Panc1 (cell line): Measurements from ENCODE around the gene CUL4A.

Experiments used
- POLR2AphosphoS5 ChIP-seq: IDR thresholded peaks from 2 replicates; pipeline ENCODE4 v1.6.1; 2012; ENCODE audit warnings: mild to moderate bottlenecking, low read depth, low read length, moderate library complexity
- SIN3A ChIP-seq: IDR thresholded peaks from 2 replicates; pipeline ENCODE4 v1.6.1; 2012; ENCODE audit warnings: low read depth, mild to moderate bottlenecking, low read length, moderate library complexity, borderline replicate concordance; ENCODE audit not compliant: insufficient read depth
- TCF7L2 ChIP-seq: IDR thresholded peaks from 2 replicates; pipeline ENCODE4 v1.6.1; 2011; ENCODE audit warnings: mild to moderate bottlenecking, low read depth, low read length, inconsistent platforms
- TF ChIP-seq, protein P1 (sequence below): fragments of 450-650 bp; IDR thresholded peaks from 2 replicates; pipeline ENCODE4 v1.5.1; 2017; ENCODE audit warnings: mild to moderate bottlenecking
- TF ChIP-seq, protein P2 (sequence below), 2 experiments: IDR thresholded peaks; 2 replicates each; pipeline ENCODE4 v1.6.1; 2011 to 2012; ENCODE audit warnings: low read depth in 2 of 2, control low read depth in 1 of 2, low read length in 1 of 2, mild to moderate bottlenecking in 1 of 2, moderate library complexity in 1 of 2; ENCODE audit not compliant: insufficient read depth in 1 of 2

DNA sequence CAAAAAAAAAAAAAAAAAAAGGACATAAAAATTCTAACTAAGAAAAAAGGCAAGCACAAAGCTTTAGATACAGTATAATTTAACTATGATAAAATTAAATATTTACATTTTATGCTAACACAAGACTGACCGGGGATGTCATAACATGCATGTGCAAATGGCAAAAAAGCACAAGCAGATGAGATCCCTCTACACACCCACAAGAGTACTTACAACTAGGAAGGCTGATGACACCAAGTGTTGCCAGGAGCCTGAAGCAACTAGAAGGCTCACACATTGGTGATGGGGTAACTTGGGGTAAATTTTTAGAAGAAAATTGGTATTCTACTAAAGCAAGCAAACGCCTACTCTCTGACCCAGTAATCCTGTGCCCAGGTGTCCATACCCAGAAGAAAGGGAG is 7.6 kb upstream of the CUL4A start:
- TF ChIP-seq, protein P1, sequence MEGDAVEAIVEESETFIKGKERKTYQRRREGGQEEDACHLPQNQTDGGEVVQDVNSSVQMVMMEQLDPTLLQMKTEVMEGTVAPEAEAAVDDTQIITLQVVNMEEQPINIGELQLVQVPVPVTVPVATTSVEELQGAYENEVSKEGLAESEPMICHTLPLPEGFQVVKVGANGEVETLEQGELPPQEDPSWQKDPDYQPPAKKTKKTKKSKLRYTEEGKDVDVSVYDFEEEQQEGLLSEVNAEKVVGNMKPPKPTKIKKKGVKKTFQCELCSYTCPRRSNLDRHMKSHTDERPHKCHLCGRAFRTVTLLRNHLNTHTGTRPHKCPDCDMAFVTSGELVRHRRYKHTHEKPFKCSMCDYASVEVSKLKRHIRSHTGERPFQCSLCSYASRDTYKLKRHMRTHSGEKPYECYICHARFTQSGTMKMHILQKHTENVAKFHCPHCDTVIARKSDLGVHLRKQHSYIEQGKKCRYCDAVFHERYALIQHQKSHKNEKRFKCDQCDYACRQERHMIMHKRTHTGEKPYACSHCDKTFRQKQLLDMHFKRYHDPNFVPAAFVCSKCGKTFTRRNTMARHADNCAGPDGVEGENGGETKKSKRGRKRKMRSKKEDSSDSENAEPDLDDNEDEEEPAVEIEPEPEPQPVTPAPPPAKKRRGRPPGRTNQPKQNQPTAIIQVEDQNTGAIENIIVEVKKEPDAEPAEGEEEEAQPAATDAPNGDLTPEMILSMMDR = no peak
- TF ChIP-seq SIN3A (no peak), POLR2AphosphoS5 (no peak), TCF7L2 (no peak)
- TF ChIP-seq, protein P2, sequence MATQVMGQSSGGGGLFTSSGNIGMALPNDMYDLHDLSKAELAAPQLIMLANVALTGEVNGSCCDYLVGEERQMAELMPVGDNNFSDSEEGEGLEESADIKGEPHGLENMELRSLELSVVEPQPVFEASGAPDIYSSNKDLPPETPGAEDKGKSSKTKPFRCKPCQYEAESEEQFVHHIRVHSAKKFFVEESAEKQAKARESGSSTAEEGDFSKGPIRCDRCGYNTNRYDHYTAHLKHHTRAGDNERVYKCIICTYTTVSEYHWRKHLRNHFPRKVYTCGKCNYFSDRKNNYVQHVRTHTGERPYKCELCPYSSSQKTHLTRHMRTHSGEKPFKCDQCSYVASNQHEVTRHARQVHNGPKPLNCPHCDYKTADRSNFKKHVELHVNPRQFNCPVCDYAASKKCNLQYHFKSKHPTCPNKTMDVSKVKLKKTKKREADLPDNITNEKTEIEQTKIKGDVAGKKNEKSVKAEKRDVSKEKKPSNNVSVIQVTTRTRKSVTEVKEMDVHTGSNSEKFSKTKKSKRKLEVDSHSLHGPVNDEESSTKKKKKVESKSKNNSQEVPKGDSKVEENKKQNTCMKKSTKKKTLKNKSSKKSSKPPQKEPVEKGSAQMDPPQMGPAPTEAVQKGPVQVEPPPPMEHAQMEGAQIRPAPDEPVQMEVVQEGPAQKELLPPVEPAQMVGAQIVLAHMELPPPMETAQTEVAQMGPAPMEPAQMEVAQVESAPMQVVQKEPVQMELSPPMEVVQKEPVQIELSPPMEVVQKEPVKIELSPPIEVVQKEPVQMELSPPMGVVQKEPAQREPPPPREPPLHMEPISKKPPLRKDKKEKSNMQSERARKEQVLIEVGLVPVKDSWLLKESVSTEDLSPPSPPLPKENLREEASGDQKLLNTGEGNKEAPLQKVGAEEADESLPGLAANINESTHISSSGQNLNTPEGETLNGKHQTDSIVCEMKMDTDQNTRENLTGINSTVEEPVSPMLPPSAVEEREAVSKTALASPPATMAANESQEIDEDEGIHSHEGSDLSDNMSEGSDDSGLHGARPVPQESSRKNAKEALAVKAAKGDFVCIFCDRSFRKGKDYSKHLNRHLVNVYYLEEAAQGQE (IDR thresholded peaks at IDR 0.05; ENCODE audit: insufficient read depth in 1 of 2, low read depth in 2 of 2, low read length in 1 of 2) = no peak
